IMR-90 (cell line): Measurements from ENCODE around the gene KIRREL2.

Experiments
- CTCF ChIP-seq: conservative IDR thresholded peaks from 2 replicates; pipeline ENCODE4 v1.5.1; 2012; ENCODE audit warnings: mild to moderate bottlenecking, low read depth, low read length, improper control_type of control experiment
- FOS ChIP-seq: fragments of 150-350 bp; IDR thresholded peaks from 2 replicates; pipeline ENCODE4 v1.6.1; 2016; ENCODE audit warnings: low read depth, low read length
- POLR2A ChIP-seq: IDR thresholded peaks from 2 replicates; pipeline ENCODE4 v1.6.1; 2012; ENCODE audit warnings: mild to moderate bottlenecking, low read depth, low read length
- RAD21 ChIP-seq: IDR thresholded peaks from 2 replicates; pipeline ENCODE4 v1.6.1; 2012; ENCODE audit warnings: low read length, improper control_type of control experiment

GRCh38 chr19:35909684-35910035 lies 52.9 kb downstream of the KIRREL2 start:
- TF ChIP-seq RAD21 (no peak), FOS (no peak), POLR2A (no peak), CTCF (no peak)
